PFSK-1 (cell line): ENCODE results near the gene CST6.

Experiments used
- FOXP2 ChIP-seq: optimal IDR thresholded peaks from 2 replicates; pipeline ENCODE3; 2011; ENCODE audit warnings: borderline replicate concordance, control low read depth, inconsistent platforms; ENCODE audit not compliant: insufficient read depth; ENCODE audit errors: extremely low read length, extremely low read depth
- POLR2AphosphoS5 ChIP-seq: IDR thresholded peaks from 2 replicates; pipeline ENCODE4 v1.6.1; 2012; ENCODE audit warnings: low read depth, mild to moderate bottlenecking, control low read depth, low read length, moderate library complexity
- SIN3A ChIP-seq: IDR thresholded peaks from 2 replicates; pipeline ENCODE4 v1.6.1; 2012; ENCODE audit warnings: mild to moderate bottlenecking, low read length, moderate library complexity, borderline replicate concordance; ENCODE audit not compliant: insufficient read depth
- TAF1 ChIP-seq: IDR thresholded peaks from 2 replicates; pipeline ENCODE4 v1.6.1; 2012; ENCODE audit warnings: low read length, control low read depth, borderline replicate concordance; ENCODE audit not compliant: insufficient read depth
- TF ChIP-seq, protein P1 (sequence below), 2 experiments: IDR thresholded peaks; 2 replicates each; pipeline versions ENCODE4 v1.6.1 to v1.8.0; 2011 to 2012; ENCODE audit warnings: low read depth in 2 of 2, low read length in 2 of 2, control low read depth in 1 of 2, inconsistent platforms in 1 of 2, mild to moderate bottlenecking in 1 of 2, moderate library complexity in 1 of 2; ENCODE audit not compliant: insufficient read depth in 1 of 2

The CST6 gene

DNA sequence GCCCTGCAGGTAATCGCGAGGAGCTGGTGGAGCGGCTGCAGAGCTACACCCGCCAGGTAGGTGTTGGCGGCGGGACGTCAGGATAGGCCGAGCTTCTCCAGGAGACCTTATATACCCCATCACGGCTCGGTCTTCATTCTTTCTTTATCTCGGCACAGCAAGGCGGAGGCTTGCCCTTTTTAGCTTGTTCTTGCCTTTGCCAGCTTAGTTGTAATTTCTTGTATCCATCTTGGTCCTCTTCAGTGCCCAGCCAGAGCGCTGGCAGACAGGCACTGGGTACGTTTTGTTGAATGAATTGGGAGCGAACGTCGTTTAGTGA is 40.8 kb downstream of the CST6 start:
- TF ChIP-seq FOXP2 (no peak), POLR2AphosphoS5 (no peak), SIN3A (no peak; the same call in 1 of the 2 replicates), TAF1 (no peak)
- TF ChIP-seq, protein P1, sequence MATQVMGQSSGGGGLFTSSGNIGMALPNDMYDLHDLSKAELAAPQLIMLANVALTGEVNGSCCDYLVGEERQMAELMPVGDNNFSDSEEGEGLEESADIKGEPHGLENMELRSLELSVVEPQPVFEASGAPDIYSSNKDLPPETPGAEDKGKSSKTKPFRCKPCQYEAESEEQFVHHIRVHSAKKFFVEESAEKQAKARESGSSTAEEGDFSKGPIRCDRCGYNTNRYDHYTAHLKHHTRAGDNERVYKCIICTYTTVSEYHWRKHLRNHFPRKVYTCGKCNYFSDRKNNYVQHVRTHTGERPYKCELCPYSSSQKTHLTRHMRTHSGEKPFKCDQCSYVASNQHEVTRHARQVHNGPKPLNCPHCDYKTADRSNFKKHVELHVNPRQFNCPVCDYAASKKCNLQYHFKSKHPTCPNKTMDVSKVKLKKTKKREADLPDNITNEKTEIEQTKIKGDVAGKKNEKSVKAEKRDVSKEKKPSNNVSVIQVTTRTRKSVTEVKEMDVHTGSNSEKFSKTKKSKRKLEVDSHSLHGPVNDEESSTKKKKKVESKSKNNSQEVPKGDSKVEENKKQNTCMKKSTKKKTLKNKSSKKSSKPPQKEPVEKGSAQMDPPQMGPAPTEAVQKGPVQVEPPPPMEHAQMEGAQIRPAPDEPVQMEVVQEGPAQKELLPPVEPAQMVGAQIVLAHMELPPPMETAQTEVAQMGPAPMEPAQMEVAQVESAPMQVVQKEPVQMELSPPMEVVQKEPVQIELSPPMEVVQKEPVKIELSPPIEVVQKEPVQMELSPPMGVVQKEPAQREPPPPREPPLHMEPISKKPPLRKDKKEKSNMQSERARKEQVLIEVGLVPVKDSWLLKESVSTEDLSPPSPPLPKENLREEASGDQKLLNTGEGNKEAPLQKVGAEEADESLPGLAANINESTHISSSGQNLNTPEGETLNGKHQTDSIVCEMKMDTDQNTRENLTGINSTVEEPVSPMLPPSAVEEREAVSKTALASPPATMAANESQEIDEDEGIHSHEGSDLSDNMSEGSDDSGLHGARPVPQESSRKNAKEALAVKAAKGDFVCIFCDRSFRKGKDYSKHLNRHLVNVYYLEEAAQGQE (IDR thresholded peaks at IDR 0.05; ENCODE audit: insufficient read depth in 1 of 2, low read depth in 2 of 2, low read length in 2 of 2) = no peak

DNA sequence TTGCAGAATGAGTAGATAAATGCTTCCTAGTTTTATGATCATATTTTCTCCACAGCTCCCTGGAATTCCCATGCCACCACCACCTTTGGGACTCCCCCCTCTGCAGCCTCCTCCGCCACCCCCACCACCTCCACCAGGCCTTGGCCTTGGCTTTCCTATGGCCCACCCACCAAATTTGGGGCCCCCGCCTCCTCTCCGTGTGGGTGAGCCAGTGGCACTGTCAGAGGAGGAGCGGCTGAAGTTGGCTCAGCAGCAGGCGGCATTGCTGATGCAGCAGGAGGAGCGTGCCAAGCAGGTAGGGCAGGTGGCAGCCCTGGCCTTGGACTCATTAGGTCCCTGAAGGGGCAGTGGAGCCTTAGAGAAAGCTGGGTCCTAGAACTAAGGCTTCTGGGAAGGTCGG is 43.2 kb downstream of the CST6 start:
- TF ChIP-seq FOXP2 (no peak), SIN3A (no peak), TAF1 (no peak), POLR2AphosphoS5 (no peak)
- TF ChIP-seq, protein P1 (IDR thresholded peaks at IDR 0.05; ENCODE audit: insufficient read depth in 1 of 2, low read depth in 2 of 2, low read length in 2 of 2) = no peak

- TF ChIP-seq, protein P1 (IDR thresholded peaks at IDR 0.05; ENCODE audit: insufficient read depth in 1 of 2, low read depth in 2 of 2, low read length in 2 of 2) = no peak
- TF ChIP-seq FOXP2 (no peak), POLR2AphosphoS5 (no peak), TAF1 (no peak), SIN3A (no peak)
These were observed 44.7 kb downstream of the CST6 start for GRCh38 chr11:66056501-66056900.

DNA sequence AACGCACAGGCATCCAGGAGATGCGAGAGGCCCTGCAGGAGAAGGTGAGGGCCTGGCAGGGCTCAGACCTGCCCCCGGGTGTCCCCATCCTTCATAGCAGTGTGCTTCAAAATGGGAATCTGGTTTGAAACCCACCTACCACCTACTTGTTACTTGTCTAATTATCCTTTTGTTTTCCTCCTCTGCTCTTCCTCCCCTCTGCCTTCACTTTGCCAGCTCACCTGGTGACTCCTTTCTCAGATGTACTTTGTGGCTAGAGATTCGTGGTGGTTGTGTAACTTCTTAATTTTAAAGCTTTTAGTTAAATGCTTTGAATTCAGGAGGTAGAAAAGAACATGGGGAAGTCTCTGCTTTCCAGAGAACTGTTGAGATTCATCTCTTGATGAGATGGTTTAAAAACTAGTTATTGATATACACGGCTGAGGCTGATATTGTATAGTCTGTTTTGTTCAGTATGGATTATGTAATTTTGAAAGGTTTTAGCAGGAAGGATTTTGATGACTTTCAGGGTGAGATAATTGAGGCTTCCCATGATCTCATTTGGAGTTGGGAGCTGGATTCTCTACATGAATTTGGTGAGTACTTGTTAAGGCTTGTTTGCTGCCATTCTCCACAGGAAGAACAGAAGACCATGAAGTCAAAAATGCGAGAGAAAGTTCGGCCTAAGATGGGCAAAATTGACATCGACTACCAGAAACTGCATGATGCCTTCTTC is 48.3 kb downstream of the CST6 start:
- TF ChIP-seq TAF1 (no peak), POLR2AphosphoS5 (no peak), FOXP2 (no peak)

- TF ChIP-seq POLR2AphosphoS5 (no peak), TAF1 (no peak), FOXP2 (no peak), SIN3A (no peak)
- TF ChIP-seq, protein P1 (IDR thresholded peaks at IDR 0.05; ENCODE audit: insufficient read depth in 1 of 2, low read depth in 2 of 2, low read length in 2 of 2) = no peak
These were observed 49.5 kb downstream of the CST6 start for GRCh38 chr11:66061268-66061667.
